Endothelial cell of umbilical vein (primary cell): ENCODE data around the gene PPP1R1C. TPM values are rescaled to one million over a fixed set of nuclear protein-coding genes. Genes with fewer than 3 reads are reported as not detected.

Experiments used
- BruUV-seq: library from RNA; stranded (reverse); fragments of 400-500 nt; replicated peaks from 2 replicates; lab custom pipeline; 2021; lab: Mats Ljungman, UMichigan
- CTCF ChIA-PET: fragments of 300-600, 350-600 bp; sonication (Branson Sonifier 250); formaldehyde crosslinking; loops from one replicate; lab custom pipeline; 2021; ENCODE audit warnings: antibody characterized with exemption, inconsistent platforms; lab: Charles Lee
- POLR2A ChIA-PET: fragments of 300-600, 350-600 bp; sonication (Branson Sonifier 250); formaldehyde crosslinking; loops from one replicate; lab custom pipeline; 2021; ENCODE audit warnings: antibody characterized with exemption, inconsistent platforms; lab: Charles Lee
- DNase-seq: peaks from one replicate; pipeline ENCODE4 v3.0.0-alpha.2; 2011; ENCODE audit warnings: low read depth, low spot score
- FAIRE-seq: peaks from 2 replicates; lab custom pipeline; 2011; peaks lifted over from hg19 to GRCh38; lab: Jason Lieb, UNC
- H2AFZ ChIP-seq: 2 replicates; pipeline ENCODE4 v1.6.0; 2012; ENCODE audit warnings: low read depth, low read length, control low read depth, inconsistent platforms
- H3K27ac ChIP-seq: 2 replicates; pipeline ENCODE4 v1.5.1; 2011; ENCODE audit warnings: low read depth, mild to moderate bottlenecking, control low read depth, low read length, moderate library complexity; ENCODE audit not compliant: insufficient read depth
- H3K27me3 ChIP-seq, 2 experiments: 2 replicates each; pipeline versions ENCODE4 v1.6.0 to v1.6.1; 2011; ENCODE audit warnings: low read length in 2 of 2, mixed read lengths in 1 of 2; ENCODE audit not compliant: control insufficient read depth in 2 of 2, insufficient read depth in 2 of 2
- H3K36me3 ChIP-seq, 2 experiments: 2 replicates in 1 of 2; 3 replicates in 1 of 2; pipeline ENCODE4 v1.5.1; 2011; ENCODE audit warnings: low read length in 2 of 2, mild to moderate bottlenecking in 1 of 2, moderate library complexity in 1 of 2; ENCODE audit not compliant: control insufficient read depth in 2 of 2, insufficient read depth in 2 of 2; ENCODE audit errors: extremely low read depth in 1 of 2
- H3K4me1 ChIP-seq: 3 replicates; pipeline ENCODE4 v1.5.1; 2011; ENCODE audit warnings: mild to moderate bottlenecking, low read length; ENCODE audit not compliant: control insufficient read depth, insufficient read depth; ENCODE audit errors: extremely low read depth
- H3K4me2 ChIP-seq: 2 replicates; pipeline ENCODE4 v1.6.1; 2011; ENCODE audit warnings: low read length, control low read depth, mixed read lengths; ENCODE audit not compliant: insufficient read depth
- H3K4me3 ChIP-seq, 3 experiments: fragments of 200-600 bp in 1 of 3; sonication (generic), shearing (Covaris generic) in 1 of 3; replicated peaks in 1 of 3; 2 replicates each; pipeline ENCODE4 v1.5.1; 2011 to 2016; ENCODE audit warnings: control low read depth in 3 of 3, low read length in 3 of 3, mild to moderate bottlenecking in 2 of 3, inconsistent platforms in 1 of 3, low read depth in 1 of 3, moderate library complexity in 1 of 3; ENCODE audit not compliant: insufficient read depth in 1 of 3
- H3K79me2 ChIP-seq: 2 replicates; pipeline ENCODE4 v1.6.0; 2012; ENCODE audit warnings: low read length, inconsistent platforms; ENCODE audit not compliant: control insufficient read depth, insufficient read depth
- H3K9ac ChIP-seq: replicated peaks from 2 replicates; pipeline ENCODE3; 2011; ENCODE audit warnings: low read length, control low read depth; ENCODE audit not compliant: insufficient read depth; ENCODE audit errors: extremely low read depth
- H3K9me1 ChIP-seq: replicated peaks from 3 replicates; pipeline ENCODE4 v1.6.0; 2011; ENCODE audit warnings: mild to moderate bottlenecking, low read length; ENCODE audit not compliant: control insufficient read depth, insufficient read depth; ENCODE audit errors: extremely low read depth
- H3K9me3 ChIP-seq: replicated peaks from 2 replicates; pipeline ENCODE4 v1.5.1; 2012; ENCODE audit warnings: low read length, inconsistent platforms; ENCODE audit not compliant: control insufficient read depth, insufficient read depth
- H4K20me1 ChIP-seq: replicated peaks from 2 replicates; pipeline ENCODE3; 2011; ENCODE audit warnings: mild to moderate bottlenecking, low read length; ENCODE audit not compliant: control insufficient read depth, insufficient read depth; ENCODE audit errors: extremely low read depth
- FOS ChIP-seq: IDR thresholded peaks from 2 replicates; pipeline ENCODE4 v1.6.1; 2011; ENCODE audit warnings: mild to moderate bottlenecking, low read length, moderate library complexity, borderline replicate concordance; ENCODE audit not compliant: insufficient read depth
- JUN ChIP-seq: IDR thresholded peaks from 2 replicates; pipeline ENCODE4 v1.6.1; 2011; ENCODE audit warnings: borderline replicate concordance, low read depth; ENCODE audit not compliant: insufficient read length, insufficient read depth
- MYC ChIP-seq: IDR thresholded peaks from one replicate; pipeline ENCODE4 v1.6.1; 2011; ENCODE audit warnings: mild to moderate bottlenecking, low read depth, low read length
- POLR2AphosphoS5 ChIP-seq: IDR thresholded peaks from 2 replicates; pipeline ENCODE4 v1.6.1; 2012; ENCODE audit warnings: low read depth, mild to moderate bottlenecking, control low read depth, low read length, moderate library complexity; ENCODE audit not compliant: insufficient read depth
- dilution Hi-C: fragments of 300-500 bp; cut with MboI; formaldehyde crosslinking; loops from one replicate; pipeline ENCODE4 v1.15.0; 2019; ENCODE audit warnings: low sequenced_read_pairs; ENCODE audit not compliant: extremely low pct_ligation_motif_present
- intact Hi-C: fragments of 100-400 bp; cut with micrococcal nuclease; formaldehyde crosslinking; loops from one replicate; pipeline ENCODE4 v1.10.0; 2022
- polyA plus RNA-seq, 4 experiments: library from polyadenylated mRNA; depleted of rRNA in 3 of 4; stranded (reverse) in 3 of 4; unstranded in 1 of 4; fragments of >200 nt; gene quantifications; 2 replicates each; pipeline versions ENCODE4 v1.2.1 to v1.2.3, GENCODE V29; 2011 to 2012; ENCODE audit warnings: missing spikeins in 1 of 4
- total RNA-seq: library from RNA; stranded (reverse); gene quantifications from 2 replicates; pipeline ENCODE4 v1.2.3, GENCODE V29; 2021
- TF ChIP-seq, protein P1 (sequence below): IDR thresholded peaks from 2 replicates; pipeline ENCODE4 v1.6.1; 2011; ENCODE audit not compliant: insufficient read depth, insufficient read length

PPP1R1C gene
- total and polyA plus RNA-seq, 2 donors (not counting 3 experiments of a cell fraction or from before 2014, with no cell fraction given) = 0.26 TPM; not detected in 1

DNA sequence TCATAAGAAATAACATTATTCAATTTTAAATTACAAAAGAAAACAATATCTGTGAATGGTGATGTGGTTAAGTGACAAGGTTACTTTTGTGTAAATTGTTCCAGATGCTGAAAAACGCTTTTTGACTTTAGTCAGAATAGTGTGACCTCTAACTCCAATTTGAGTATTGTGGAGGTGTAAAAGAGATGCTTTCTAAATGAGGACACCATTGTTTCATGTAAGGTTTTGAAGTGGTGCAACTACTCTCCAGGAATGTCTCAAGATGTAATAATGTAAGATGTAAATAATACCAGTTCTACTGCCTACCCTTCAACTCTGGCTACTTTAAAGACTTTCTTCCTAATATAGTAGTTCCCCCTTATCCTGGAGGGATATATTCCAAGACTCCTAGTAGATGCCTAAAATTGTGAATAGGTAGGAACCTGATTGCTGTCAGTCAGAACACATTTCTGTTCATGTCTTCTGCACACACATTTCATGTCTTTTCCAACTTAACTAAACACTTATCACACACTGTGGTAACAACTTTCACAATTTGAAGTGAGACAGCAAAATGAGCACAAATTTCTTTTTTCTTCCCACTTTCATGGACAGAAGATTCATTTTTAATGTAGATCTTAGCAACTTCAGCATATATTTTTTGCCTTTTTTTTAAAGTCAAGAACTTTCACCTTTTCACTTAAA lies 39.1 kb upstream of the PPP1R1C start:
- no peak overlapping the region for H3K4me2 ChIP-seq
- no peak for DNase-seq
- no peak overlapping the region for H3K27ac ChIP-seq
- H3K4me1 ChIP-seq = no peaks in the 10 kb centered on the region
- no peaks in the 10 kb centered on the region for H3K79me2 ChIP-seq
- H4K20me1 ChIP-seq = no peaks in the 10 kb centered on the region
- dilution Hi-C loops = no loop called here
- ChIA-PET POLR2A (no interaction called here), CTCF (interaction anchor here (1.0 kb wide), 1 partner anchor 36 kb away, joined by 3 read pairs; no protein-coding TSS in a partner anchor)
- H3K36me3 ChIP-seq = no peaks in the 10 kb centered on the region
- no TSS peak for BruUV-seq
- no peaks in the 10 kb centered on the region for H3K27me3 ChIP-seq
- no peak overlapping the region for H3K4me3 ChIP-seq
- H3K9ac ChIP-seq = no peak overlapping the region
- no peaks in the 10 kb centered on the region for H3K9me3 ChIP-seq
- no peaks in the 10 kb centered on the region for H3K9me1 ChIP-seq
- no peak overlapping the region for H2AFZ ChIP-seq
- intact Hi-C loops = no loop called here
- TF ChIP-seq FOS = no peak
- FAIRE-seq = no peak

DNA sequence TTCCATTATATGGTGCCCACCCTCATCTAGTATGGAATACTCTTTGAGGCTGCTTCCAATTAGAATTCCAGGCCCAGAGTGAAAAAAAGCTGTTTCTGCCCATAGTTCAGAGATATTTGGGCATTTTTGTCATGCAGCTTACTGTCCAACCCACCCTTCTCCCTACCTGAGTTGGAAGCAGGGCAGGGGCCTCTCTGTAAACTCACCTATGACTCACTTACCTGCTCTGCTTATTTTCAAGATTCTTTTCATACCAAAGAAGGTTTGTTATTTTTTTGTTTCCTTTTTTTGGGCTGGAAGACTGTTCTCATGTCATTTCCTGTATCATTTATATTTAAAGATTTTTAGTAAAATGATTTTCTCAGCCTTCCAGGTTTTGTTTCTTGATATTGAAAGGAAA lies 38.4 kb upstream of the PPP1R1C start:
- dilution Hi-C loops = no loop called here
- Histone ChIP-seq H3K36me3 (no peaks in the 10 kb centered on the region), H3K4me3 (no peak overlapping the region), H3K27ac (no peak overlapping the region), H3K4me2 (no peak overlapping the region), H3K4me1 (no peaks in the 10 kb centered on the region), H3K27me3 (no peaks in the 10 kb centered on the region), H3K9me3 (no peaks in the 10 kb centered on the region), H4K20me1 (no peaks in the 10 kb centered on the region), H3K9me1 (no peaks in the 10 kb centered on the region), H3K79me2 (no peaks in the 10 kb centered on the region), H3K9ac (no peak overlapping the region), H2AFZ (no peak overlapping the region)
- POLR2A ChIA-PET = no interaction called here
- CTCF ChIA-PET = interaction anchor here (1.1 kb wide), 1 partner anchor 10 kb away, joined by 4 read pairs; no protein-coding TSS in a partner anchor
- DNase-seq (no peak), FAIRE-seq (no peak)
- TF ChIP-seq MYC (no peak), POLR2AphosphoS5 (no peak), JUN (no peak)
- TF ChIP-seq, protein P1, sequence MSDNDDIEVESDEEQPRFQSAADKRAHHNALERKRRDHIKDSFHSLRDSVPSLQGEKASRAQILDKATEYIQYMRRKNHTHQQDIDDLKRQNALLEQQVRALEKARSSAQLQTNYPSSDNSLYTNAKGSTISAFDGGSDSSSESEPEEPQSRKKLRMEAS = no peak
- intact Hi-C loops = no loop called here
- no TSS peak for BruUV-seq
